Mesothelial cell of epicardium (in vitro differentiated cells): ENCODE measurements around the gene SYT3. TPM values are rescaled to one million over a fixed set of nuclear protein-coding genes. Genes with fewer than 3 reads are reported as not detected.
A peak's percentile ranks its signal among the peaks of the same experiment; 100 is the strongest.

Experiments used
- DNase-seq, 2 experiments: peaks; one replicate each; pipeline ENCODE4 v3.0.0; 2021; ENCODE audit warnings: low spot score in 2 of 2; ENCODE audit not compliant: unreplicated experiment in 2 of 2
- H3K27ac Mint-ChIP-seq: 2 replicates; pipeline ENCODE4 v1.8.0; 2021; ENCODE audit warnings: mixed read lengths
- H3K27me3 Mint-ChIP-seq: 2 replicates; pipeline ENCODE4 v1.8.0; 2021; ENCODE audit warnings: low read depth, mixed read lengths
- H3K36me3 Mint-ChIP-seq: 2 replicates; pipeline ENCODE4 v1.8.0; 2021; ENCODE audit warnings: mixed read lengths
- H3K4me1 Mint-ChIP-seq: 2 replicates; pipeline ENCODE4 v1.8.0; 2021; ENCODE audit warnings: mixed read lengths
- H3K4me3 Mint-ChIP-seq: 2 replicates; pipeline ENCODE4 v1.8.0; 2021; ENCODE audit warnings: mild to moderate bottlenecking, moderate library complexity, mixed read lengths
- H3K9me3 Mint-ChIP-seq: 2 replicates; pipeline ENCODE4 v1.8.0; 2021; ENCODE audit warnings: mixed read lengths
- total RNA-seq: library from RNA; stranded (reverse); gene quantifications from 3 replicates; pipeline ENCODE4 v1.2.1, GENCODE V29; 2021
- TF ChIP-seq, protein P1 (sequence below): fragments of 200-600 bp; sonication (generic); IDR thresholded peaks from one replicate; pipeline ENCODE4 v1.5.0; 2021; ENCODE audit warnings: antibody characterized with exemption; ENCODE audit not compliant: unreplicated experiment

Gene SYT3, protein sequence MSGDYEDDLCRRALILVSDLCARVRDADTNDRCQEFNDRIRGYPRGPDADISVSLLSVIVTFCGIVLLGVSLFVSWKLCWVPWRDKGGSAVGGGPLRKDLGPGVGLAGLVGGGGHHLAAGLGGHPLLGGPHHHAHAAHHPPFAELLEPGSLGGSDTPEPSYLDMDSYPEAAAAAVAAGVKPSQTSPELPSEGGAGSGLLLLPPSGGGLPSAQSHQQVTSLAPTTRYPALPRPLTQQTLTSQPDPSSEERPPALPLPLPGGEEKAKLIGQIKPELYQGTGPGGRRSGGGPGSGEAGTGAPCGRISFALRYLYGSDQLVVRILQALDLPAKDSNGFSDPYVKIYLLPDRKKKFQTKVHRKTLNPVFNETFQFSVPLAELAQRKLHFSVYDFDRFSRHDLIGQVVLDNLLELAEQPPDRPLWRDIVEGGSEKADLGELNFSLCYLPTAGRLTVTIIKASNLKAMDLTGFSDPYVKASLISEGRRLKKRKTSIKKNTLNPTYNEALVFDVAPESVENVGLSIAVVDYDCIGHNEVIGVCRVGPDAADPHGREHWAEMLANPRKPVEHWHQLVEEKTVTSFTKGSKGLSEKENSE
- total RNA-seq: 0.31 to 0.77 TPM (median 0.60 TPM) in 3 replicates

DNA sequence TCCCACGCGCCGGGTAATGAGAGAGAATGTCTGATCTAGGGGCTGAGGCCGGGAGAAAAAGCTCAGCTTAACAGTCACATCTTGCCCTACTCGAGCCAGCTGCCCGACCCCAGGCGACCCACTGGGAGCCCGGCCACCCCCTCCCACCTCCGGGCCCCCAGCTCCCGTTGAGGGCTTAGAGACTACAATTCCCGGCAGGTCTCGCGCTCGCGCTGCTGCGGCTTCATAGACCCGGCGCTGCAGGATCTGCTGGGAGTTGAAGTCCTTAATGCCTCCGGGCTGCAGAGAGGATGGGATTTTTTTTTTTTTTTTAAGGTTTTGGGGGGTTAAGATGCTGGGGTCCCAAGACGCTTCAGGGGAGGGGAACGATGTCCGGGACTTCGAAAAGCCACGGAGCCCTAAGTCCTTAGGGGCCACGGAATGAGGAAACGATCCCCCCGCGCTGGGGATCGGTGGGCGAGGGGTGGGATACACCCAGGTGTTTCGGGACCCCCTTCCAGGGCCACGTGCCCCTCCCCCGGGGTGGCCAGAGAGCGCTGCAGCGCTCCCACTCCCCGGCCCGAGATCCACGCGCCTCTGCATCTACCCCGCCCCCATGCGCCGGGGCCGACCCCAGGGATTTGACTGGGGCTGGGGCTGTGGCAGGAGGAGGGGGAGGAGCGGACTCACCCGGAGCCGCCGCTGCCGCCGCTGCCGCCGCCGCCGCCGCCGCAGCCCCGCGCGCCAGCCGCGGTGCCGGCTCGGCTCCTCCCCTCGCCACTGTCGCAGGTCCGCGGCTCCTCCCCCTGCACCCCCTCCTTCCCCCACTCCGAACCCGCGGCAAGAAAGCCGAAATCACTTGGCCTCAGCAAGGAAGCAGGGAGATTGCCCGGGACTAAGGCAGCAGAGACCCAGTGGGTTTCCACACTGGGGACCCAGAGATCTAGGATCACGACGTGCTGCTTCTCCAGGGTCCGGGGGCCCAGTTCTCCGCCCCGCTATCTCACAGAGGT lies at the start of gene SYT3:
SYT3 (minus strand) TSS at position 761 of the 992 bp plus-strand sequence. CDS start 2,470 bp downstream, outside the sequence.
- peak; percentile 40 to 60 for DNase-seq
- no peaks in the 10 kb centered on the region for H3K36me3 Mint-ChIP-seq
- no peak within 1 kb of the TSS for H3K27ac Mint-ChIP-seq
- H3K4me3 Mint-ChIP-seq: peak within 1 kb of the TSS; percentile 78
- H3K27me3 Mint-ChIP-seq: peaks cover 65% of the 10 kb centered on the region
- H3K4me1 Mint-ChIP-seq: peaks cover 2% of the 10 kb centered on the region
- H3K9me3 Mint-ChIP-seq: peaks cover 4% of the 10 kb centered on the region
- TF ChIP-seq, protein P1, sequence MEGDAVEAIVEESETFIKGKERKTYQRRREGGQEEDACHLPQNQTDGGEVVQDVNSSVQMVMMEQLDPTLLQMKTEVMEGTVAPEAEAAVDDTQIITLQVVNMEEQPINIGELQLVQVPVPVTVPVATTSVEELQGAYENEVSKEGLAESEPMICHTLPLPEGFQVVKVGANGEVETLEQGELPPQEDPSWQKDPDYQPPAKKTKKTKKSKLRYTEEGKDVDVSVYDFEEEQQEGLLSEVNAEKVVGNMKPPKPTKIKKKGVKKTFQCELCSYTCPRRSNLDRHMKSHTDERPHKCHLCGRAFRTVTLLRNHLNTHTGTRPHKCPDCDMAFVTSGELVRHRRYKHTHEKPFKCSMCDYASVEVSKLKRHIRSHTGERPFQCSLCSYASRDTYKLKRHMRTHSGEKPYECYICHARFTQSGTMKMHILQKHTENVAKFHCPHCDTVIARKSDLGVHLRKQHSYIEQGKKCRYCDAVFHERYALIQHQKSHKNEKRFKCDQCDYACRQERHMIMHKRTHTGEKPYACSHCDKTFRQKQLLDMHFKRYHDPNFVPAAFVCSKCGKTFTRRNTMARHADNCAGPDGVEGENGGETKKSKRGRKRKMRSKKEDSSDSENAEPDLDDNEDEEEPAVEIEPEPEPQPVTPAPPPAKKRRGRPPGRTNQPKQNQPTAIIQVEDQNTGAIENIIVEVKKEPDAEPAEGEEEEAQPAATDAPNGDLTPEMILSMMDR: no peak

DNA sequence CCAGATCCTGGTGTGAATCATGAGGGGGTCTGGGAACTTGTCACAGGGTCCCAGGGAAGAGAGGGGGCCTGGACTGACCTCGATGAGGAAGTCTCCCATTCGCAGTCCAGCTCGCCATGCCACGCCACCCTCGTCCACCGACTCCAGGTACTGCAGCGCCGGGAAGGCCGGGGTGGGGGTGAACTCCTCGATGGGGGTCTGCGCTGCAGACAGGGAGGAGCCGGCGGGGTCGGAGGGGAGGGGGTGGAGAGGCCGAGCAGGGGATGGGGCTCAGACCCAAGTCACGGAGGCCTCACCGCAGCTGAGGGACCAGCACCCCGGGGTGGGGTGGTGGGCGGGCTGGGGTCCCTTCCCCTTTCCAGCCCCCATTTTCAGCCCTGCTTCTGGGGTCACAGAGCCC lies 49.1 kb upstream of the SYT3 start:
- Mint-ChIP-seq H3K27ac (no peak overlapping the region), H3K9me3 (no peaks in the 10 kb centered on the region), H3K4me1 (no peaks in the 10 kb centered on the region), H3K27me3 (peaks cover 96% of the 10 kb centered on the region), H3K4me3 (no peak overlapping the region), H3K36me3 (peaks cover 5% of the 10 kb centered on the region)
- no peak for DNase-seq
- TF ChIP-seq, protein P1: no peak

DNA sequence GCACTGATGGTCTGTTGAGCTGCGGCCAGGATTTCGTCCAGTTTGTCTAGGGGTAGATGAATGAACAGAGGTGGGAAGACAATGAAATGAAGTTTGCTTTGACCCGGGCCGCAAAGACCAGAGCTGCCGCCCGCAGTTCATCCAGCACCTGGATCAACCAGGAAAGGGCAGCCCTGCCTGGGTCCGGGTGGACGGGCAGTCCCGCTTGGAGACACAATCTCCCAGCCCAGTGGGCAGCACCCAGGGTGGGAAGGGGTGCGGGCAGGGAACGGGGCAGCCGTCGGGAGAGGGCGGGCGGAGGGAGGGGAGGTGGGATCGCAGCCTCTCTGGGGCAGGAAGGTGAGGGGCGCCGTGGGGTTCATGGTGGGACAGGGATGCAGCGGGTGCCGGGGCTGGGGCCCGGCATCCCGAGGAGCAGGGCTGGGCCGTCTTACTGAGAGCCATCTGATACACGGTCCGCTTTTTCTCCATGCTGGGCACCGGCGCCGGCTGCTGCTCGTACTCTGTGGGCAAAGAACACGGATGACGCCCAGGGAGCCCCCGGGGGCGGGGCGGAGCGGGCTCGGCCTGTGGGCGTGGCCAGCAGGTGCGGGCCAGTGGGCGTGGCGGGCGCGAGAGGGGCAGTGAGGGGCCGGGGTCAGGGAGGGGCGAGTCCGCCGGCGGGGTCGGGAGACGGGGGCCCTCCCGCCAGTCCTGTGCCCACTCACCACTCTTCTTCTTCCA lies 46.8 kb upstream of the SYT3 start:
- Mint-ChIP-seq H3K36me3 (peaks cover 5% of the 10 kb centered on the region), H3K27ac (no peak overlapping the region), H3K4me1 (no peaks in the 10 kb centered on the region), H3K9me3 (no peaks in the 10 kb centered on the region), H3K27me3 (peaks cover 96% of the 10 kb centered on the region), H3K4me3 (no peak overlapping the region)
- TF ChIP-seq, protein P1: no peak
- DNase-seq: no peak

DNA sequence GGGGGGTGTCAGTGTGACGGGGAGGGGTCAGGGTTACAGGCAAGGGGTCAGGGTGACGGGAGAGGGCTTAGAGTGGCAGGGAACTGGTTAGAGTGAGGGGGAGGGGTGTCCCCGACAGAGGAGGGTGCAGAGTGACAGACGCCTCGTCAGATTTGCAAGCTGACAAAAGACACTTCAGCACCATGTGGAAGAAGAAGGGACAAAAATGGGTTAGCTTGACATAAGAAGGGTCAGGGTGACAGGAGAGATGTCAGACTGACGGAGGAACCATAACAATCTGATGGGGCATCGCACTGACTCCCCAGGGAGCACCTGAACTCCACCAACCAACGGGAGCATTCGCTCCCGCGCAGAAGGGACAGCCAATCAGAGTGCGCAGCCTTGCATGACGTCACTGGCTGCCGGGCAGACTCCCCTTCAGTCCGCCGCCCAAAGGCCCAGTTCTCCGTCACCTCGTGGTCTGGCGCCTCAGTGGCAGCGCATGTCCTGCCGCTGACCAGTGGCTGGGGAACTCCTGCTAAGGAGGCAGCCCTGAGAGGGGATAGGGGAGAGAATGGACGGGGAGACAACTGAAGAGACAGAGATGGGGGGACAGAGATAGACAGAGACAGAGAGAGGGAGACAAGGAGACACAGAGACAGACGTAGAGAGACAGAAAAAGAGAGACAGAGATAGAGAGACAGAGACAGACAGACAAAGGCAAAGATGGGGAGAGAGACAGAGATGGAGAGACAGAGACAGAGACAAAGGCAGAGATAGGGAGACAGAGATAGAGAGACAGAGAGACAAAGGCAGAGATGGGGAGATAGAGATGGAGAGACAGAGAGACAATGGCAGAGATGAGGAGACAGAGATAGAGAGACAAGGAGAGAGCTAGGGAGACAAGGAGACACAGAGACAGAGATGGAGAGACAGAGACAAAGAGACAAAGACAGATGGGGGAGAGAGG lies 39.8 kb upstream of the SYT3 start:
- no peak overlapping the region for H3K27ac Mint-ChIP-seq
- H3K4me1 Mint-ChIP-seq: no peaks in the 10 kb centered on the region
- peaks cover 83% of the 10 kb centered on the region for H3K27me3 Mint-ChIP-seq
- no peak overlapping the region for H3K4me3 Mint-ChIP-seq
- H3K36me3 Mint-ChIP-seq: peaks cover under 1% of the 10 kb centered on the region
- TF ChIP-seq, protein P1: no peak
- peak; percentile 57 to 86 for DNase-seq
- H3K9me3 Mint-ChIP-seq: no peaks in the 10 kb centered on the region
